Adipocyte (in vitro differentiated cells): ENCODE measurements around the gene ZNF613.

Experiments
- DNase-seq: peaks from one replicate; pipeline ENCODE4 v3.0.0-alpha.2; 2015; ENCODE audit warnings: low read depth
- H3K27me3 ChIP-seq: replicated peaks from 2 replicates; pipeline ENCODE4 v1.7.0; 2013; ENCODE audit warnings: mild to moderate bottlenecking, low read length, moderate library complexity; ENCODE audit not compliant: control insufficient read depth, insufficient read depth
- H3K36me3 ChIP-seq: 2 replicates; pipeline ENCODE4 v1.7.0; 2013; ENCODE audit warnings: low read length, mild to moderate bottlenecking, moderate library complexity; ENCODE audit not compliant: control insufficient read depth, insufficient read depth, severe bottlenecking
- H3K4me1 ChIP-seq: 2 replicates; pipeline ENCODE4 v1.7.0; 2013; ENCODE audit warnings: mild to moderate bottlenecking, low read length, moderate library complexity; ENCODE audit not compliant: control insufficient read depth, insufficient read depth
- H3K4me3 ChIP-seq: 2 replicates; pipeline ENCODE4 v1.7.0; 2013; ENCODE audit warnings: mild to moderate bottlenecking, low read length, moderate library complexity
- H3K9ac ChIP-seq: 2 replicates; pipeline ENCODE4 v1.7.0; 2013; ENCODE audit warnings: mild to moderate bottlenecking, low read length, moderate library complexity
- H3K9me3 ChIP-seq: 2 replicates; pipeline ENCODE4 v1.7.0; 2013; ENCODE audit warnings: mild to moderate bottlenecking, low read length, moderate library complexity; ENCODE audit not compliant: control insufficient read depth

Gene ZNF613

GRCh38 chr19:51926784-51927741 lies at the start of gene ZNF613:
ZNF613 (plus strand) TSS chr19:51927472; CDS start chr19:51936221, 8,749 bp downstream.
- peaks cover 13% of the 10 kb centered on the region for H3K9me3 ChIP-seq
- H3K36me3 ChIP-seq, result peaks cover 25% of the 10 kb centered on the region
- no peaks in the 10 kb centered on the region for H3K27me3 ChIP-seq
- H3K9ac ChIP-seq, result peak within 1 kb of the TSS; percentile 93
- peaks cover 8% of the 10 kb centered on the region for H3K4me1 ChIP-seq
- peak within 1 kb of the TSS; percentile 98 for H3K4me3 ChIP-seq
- peak; percentile 88 for DNase-seq

- Histone ChIP-seq H3K9ac (no peak overlapping the region), H3K9me3 (peaks cover 52% of the 10 kb centered on the region)
Measured at GRCh38 chr19:51882518-51882917, 44.8 kb upstream of the ZNF613 start.

GRCh38 chr19:51884713-51885112 lies 42.6 kb upstream of the ZNF613 start:
- no peak overlapping the region for H3K4me3 ChIP-seq
- no peak overlapping the region for H3K9ac ChIP-seq
- DNase-seq, result no peak
- peaks cover 5% of the 10 kb centered on the region for H3K4me1 ChIP-seq
- peaks cover 29% of the 10 kb centered on the region for H3K36me3 ChIP-seq
- peaks cover 54% of the 10 kb centered on the region for H3K9me3 ChIP-seq
- no peaks in the 10 kb centered on the region for H3K27me3 ChIP-seq

More at GRCh38 chr19:51882518-51882917, 44.8 kb upstream of the ZNF613 start:
- Histone ChIP-seq H3K36me3 (peaks cover 36% of the 10 kb centered on the region), H3K4me1 (peaks cover 5% of the 10 kb centered on the region), H3K4me3 (no peak overlapping the region), H3K27me3 (no peaks in the 10 kb centered on the region)
- DNase-seq, result no peak

- H3K4me1 ChIP-seq, result peaks cover 5% of the 10 kb centered on the region
- H3K27me3 ChIP-seq, result no peaks in the 10 kb centered on the region
- peak within 1 kb of the TSS; percentile 95 for H3K4me3 ChIP-seq
- peak; percentile 92 for DNase-seq
- peaks cover 62% of the 10 kb centered on the region for H3K9me3 ChIP-seq
- H3K9ac ChIP-seq, result peak within 1 kb of the TSS; percentile 93
- H3K36me3 ChIP-seq, result peaks cover 44% of the 10 kb centered on the region
Measured at GRCh38 chr19:51887522-51888498, 39.5 kb upstream of the ZNF613 start, which contains the start of gene ZNF577. ZNF577 (minus strand) TSS chr19:51887951; CDS start chr19:51880382, 7,569 bp downstream.

- H3K36me3 ChIP-seq, result peaks cover 65% of the 10 kb centered on the region
- no peaks in the 10 kb centered on the region for H3K27me3 ChIP-seq
- no peak overlapping the region for H3K9ac ChIP-seq
- peaks cover 77% of the 10 kb centered on the region for H3K9me3 ChIP-seq
- peak overlapping the region; percentile 64 for H3K4me3 ChIP-seq
- peaks cover 5% of the 10 kb centered on the region for H3K4me1 ChIP-seq
- no peak for DNase-seq
Measured at GRCh38 chr19:51889934-51890333, 37.3 kb upstream of the ZNF613 start.

GRCh38 chr19:51891193-51891747 lies 36.0 kb upstream of the ZNF613 start:
- Histone ChIP-seq H3K27me3 (no peaks in the 10 kb centered on the region), H3K4me3 (peak overlapping the region; percentile 64), H3K4me1 (peaks cover 5% of the 10 kb centered on the region), H3K9ac (no peak overlapping the region), H3K36me3 (peaks cover 78% of the 10 kb centered on the region), H3K9me3 (peaks cover 80% of the 10 kb centered on the region)
- DNase-seq, result no peak

GRCh38 chr19:51901860-51902259 lies 25.4 kb upstream of the ZNF613 start:
- peaks cover 41% of the 10 kb centered on the region for H3K36me3 ChIP-seq
- no peak for DNase-seq
- no peak overlapping the region for H3K9ac ChIP-seq
- no peaks in the 10 kb centered on the region for H3K27me3 ChIP-seq
- peaks cover 15% of the 10 kb centered on the region for H3K9me3 ChIP-seq
- H3K4me1 ChIP-seq, result peaks cover 3% of the 10 kb centered on the region
- no peak overlapping the region for H3K4me3 ChIP-seq

- no peak overlapping the region for H3K9ac ChIP-seq
- peaks cover 12% of the 10 kb centered on the region for H3K9me3 ChIP-seq
- peaks cover 3% of the 10 kb centered on the region for H3K4me1 ChIP-seq
- no peak for DNase-seq
- peaks cover 28% of the 10 kb centered on the region for H3K36me3 ChIP-seq
- no peaks in the 10 kb centered on the region for H3K27me3 ChIP-seq
- peak overlapping the region; percentile 93 for H3K4me3 ChIP-seq
Measured at GRCh38 chr19:51903192-51903591, 24.1 kb upstream of the ZNF613 start.

GRCh38 chr19:51904331-51905165 lies 22.7 kb upstream of the ZNF613 start, which contains the start of gene ZNF649:
ZNF649 (minus strand) TSS chr19:51905017; CDS start chr19:51900107, 4,910 bp downstream.
- peak; percentile 94 for DNase-seq
- H3K36me3 ChIP-seq, result peaks cover 14% of the 10 kb centered on the region
- H3K4me1 ChIP-seq, result peaks cover 3% of the 10 kb centered on the region
- peak within 1 kb of the TSS; percentile 93 for H3K4me3 ChIP-seq
- H3K9me3 ChIP-seq, result peaks cover 16% of the 10 kb centered on the region
- H3K9ac ChIP-seq, result peak within 1 kb of the TSS; percentile 95
- H3K27me3 ChIP-seq, result no peaks in the 10 kb centered on the region

GRCh38 chr19:51905206-51905605 lies 22.1 kb upstream of the ZNF613 start:
- H3K9me3 ChIP-seq, result peaks cover 21% of the 10 kb centered on the region
- peaks cover 8% of the 10 kb centered on the region for H3K36me3 ChIP-seq
- DNase-seq, result no peak
- H3K4me1 ChIP-seq, result peaks cover 3% of the 10 kb centered on the region
- H3K9ac ChIP-seq, result no peak overlapping the region
- peak overlapping the region; percentile 93 for H3K4me3 ChIP-seq
- no peaks in the 10 kb centered on the region for H3K27me3 ChIP-seq
